Naive thymus-derived CD4-positive, alpha-beta T cell (primary cell): ENCODE data around the gene SNX13. TPM values are rescaled to one million over a fixed set of nuclear protein-coding genes. Genes with fewer than 3 reads are reported as not detected.

Experiments used
- ATAC-seq: fragments of 150-1000 bp; cut with Tn5 transposase; 2 replicates; pipeline ENCODE4 v1.10.0; 2021; ENCODE audit warnings: mild to moderate bottlenecking, moderate library complexity
- CTCF ChIA-PET: fragments of 350-600 bp; sonication (Branson Sonifier 250); formaldehyde crosslinking; loops from one replicate; lab custom pipeline; 2021; ENCODE audit warnings: antibody characterized with exemption; lab: Charles Lee
- POLR2A ChIA-PET: fragments of 350-600 bp; sonication (Branson Sonifier 250); formaldehyde crosslinking; loops from one replicate; lab custom pipeline; 2021; ENCODE audit warnings: antibody characterized with exemption, inconsistent platforms; lab: Charles Lee
- DNase-seq, 9 donors: peaks; one replicate each; pipeline versions ENCODE4 v3.0.0 to v3.0.0-alpha.2; 2020 to 2022; ENCODE audit warnings: mixed read lengths in 1 of 9
- H3K27ac ChIP-seq: one replicate; pipeline ENCODE4 v1.7.0; 2013; ENCODE audit warnings: mild to moderate bottlenecking, low read depth, low read length, moderate library complexity
- H3K27me3 ChIP-seq, 2 donors: one replicate each; pipeline ENCODE4 v1.7.0; 2013; ENCODE audit warnings: low read length in 2 of 2, mild to moderate bottlenecking in 2 of 2, moderate library complexity in 2 of 2; ENCODE audit not compliant: control insufficient read depth in 2 of 2, insufficient read depth in 2 of 2
- H3K36me3 ChIP-seq, 3 experiments: 1 replicate in 2 of 3; 2 replicates in 1 of 3; pipeline ENCODE4 v1.7.0; 2013; ENCODE audit warnings: low read length in 3 of 3, mild to moderate bottlenecking in 3 of 3, moderate library complexity in 1 of 3; ENCODE audit not compliant: insufficient read depth in 3 of 3, control insufficient read depth in 2 of 3
- H3K4me1 ChIP-seq, 2 donors: one replicate each; pipeline ENCODE4 v1.7.0; 2013; ENCODE audit warnings: low read length in 2 of 2, mild to moderate bottlenecking in 2 of 2, moderate library complexity in 1 of 2; ENCODE audit not compliant: control insufficient read depth in 2 of 2, insufficient read depth in 2 of 2
- H3K4me3 ChIP-seq: 2 replicates; pipeline ENCODE4 v1.7.0; 2013; ENCODE audit warnings: mild to moderate bottlenecking, low read length
- H3K9me3 ChIP-seq, 3 experiments: 1 replicate in 2 of 3; 2 replicates in 1 of 3; pipeline ENCODE4 v1.7.0; 2013; ENCODE audit warnings: low read length in 3 of 3; ENCODE audit not compliant: control insufficient read depth in 2 of 3
- H3K27ac Mint-ChIP-seq, 9 donors: one replicate each; pipeline ENCODE4 v1.8.0; 2020 to 2022; ENCODE audit warnings: mixed read lengths in 9 of 9, mild to moderate bottlenecking in 8 of 9, moderate library complexity in 5 of 9, inconsistent platforms in 2 of 9
- H3K27me3 Mint-ChIP-seq, 5 donors: one replicate each; pipeline ENCODE4 v1.8.0; 2021 to 2022; ENCODE audit warnings: mixed read lengths in 5 of 5, mild to moderate bottlenecking in 1 of 5
- H3K36me3 Mint-ChIP-seq, 5 donors: one replicate each; pipeline ENCODE4 v1.8.0; 2020 to 2022; ENCODE audit warnings: mixed read lengths in 5 of 5, mild to moderate bottlenecking in 3 of 5, inconsistent platforms in 1 of 5
- H3K4me1 Mint-ChIP-seq, 7 donors: one replicate each; pipeline ENCODE4 v1.8.0; 2020 to 2022; ENCODE audit warnings: mixed read lengths in 7 of 7, mild to moderate bottlenecking in 3 of 7, inconsistent platforms in 1 of 7
- H3K4me3 Mint-ChIP-seq, 10 donors: one replicate each; pipeline ENCODE4 v1.8.0; 2020 to 2022; ENCODE audit warnings: mild to moderate bottlenecking in 10 of 10, mixed read lengths in 10 of 10, moderate library complexity in 6 of 10, inconsistent platforms in 2 of 10
- H3K9me3 Mint-ChIP-seq, 11 donors: one replicate each; pipeline ENCODE4 v1.8.0; 2020 to 2022; ENCODE audit warnings: mixed read lengths in 11 of 11, mild to moderate bottlenecking in 4 of 11, inconsistent platforms in 1 of 11, moderate library complexity in 1 of 11
- intact Hi-C, 2 donors: fragments of 100-400 bp; cut with micrococcal nuclease; formaldehyde crosslinking; loops; one replicate each; pipeline ENCODE4 v1.15.1; 2023
- polyA plus RNA-seq, 2 donors: library from polyadenylated mRNA; unstranded; fragments of 300-500 nt; fragmentation: Illumina TruSeq; gene quantifications; one replicate each; pipeline ENCODE4 v1.2.3, GENCODE V29; 2021
- total RNA-seq, 6 experiments: library from RNA in 5 of 6; stranded (reverse) in 5 of 6; gene quantifications; 1 replicate in 5 of 6; 2 replicates in 1 of 6; pipeline ENCODE4 v1.2.3 and lab custom pipeline; 2021 to 2026

Gene SNX13
- total and polyA plus RNA-seq, 7 experiments from 2014 or later = 10.4 to 40.9 (median 28.5) TPM

GRCh38 chr7:17845197-17845547 is 95.1 kb downstream of the SNX13 start:
- no peak for DNase-seq
- no peaks in the 10 kb centered on the region for H3K27me3 ChIP-seq
- intact Hi-C loops = loop anchor here (2.0 to 5.0 kb wide), 3 partner anchors 14 to 97 kb away; partner anchors contain the start of gene SNX13 (in 1 of the 2)
- no peaks in the 10 kb centered on the region for H3K27me3 Mint-ChIP-seq
- H3K27ac ChIP-seq = no peak overlapping the region
- peaks cover 0 to 3% of the 10 kb centered on the region in 2 donors for H3K4me1 ChIP-seq
- H3K9me3 Mint-ChIP-seq = peaks cover 0 to 14% (median 0%) of the 10 kb centered on the region in 11 donors
- no peaks in the 10 kb centered on the region for H3K9me3 ChIP-seq
- H3K4me3 Mint-ChIP-seq = no peak overlapping the region
- H3K36me3 ChIP-seq = peaks cover 0 to 18% (median 0%) of the 10 kb centered on the region in 3 experiments
- ChIA-PET POLR2A (no interaction called here), CTCF (no interaction called here)
- peaks cover 25 to 80% (median 68%) of the 10 kb centered on the region in 5 donors for H3K36me3 Mint-ChIP-seq
- H3K4me1 Mint-ChIP-seq = peaks cover 9 to 40% (median 25%) of the 10 kb centered on the region in 7 donors
- ATAC-seq = no peak
- no peak overlapping the region for H3K27ac Mint-ChIP-seq
- no peak overlapping the region for H3K4me3 ChIP-seq

DNA sequence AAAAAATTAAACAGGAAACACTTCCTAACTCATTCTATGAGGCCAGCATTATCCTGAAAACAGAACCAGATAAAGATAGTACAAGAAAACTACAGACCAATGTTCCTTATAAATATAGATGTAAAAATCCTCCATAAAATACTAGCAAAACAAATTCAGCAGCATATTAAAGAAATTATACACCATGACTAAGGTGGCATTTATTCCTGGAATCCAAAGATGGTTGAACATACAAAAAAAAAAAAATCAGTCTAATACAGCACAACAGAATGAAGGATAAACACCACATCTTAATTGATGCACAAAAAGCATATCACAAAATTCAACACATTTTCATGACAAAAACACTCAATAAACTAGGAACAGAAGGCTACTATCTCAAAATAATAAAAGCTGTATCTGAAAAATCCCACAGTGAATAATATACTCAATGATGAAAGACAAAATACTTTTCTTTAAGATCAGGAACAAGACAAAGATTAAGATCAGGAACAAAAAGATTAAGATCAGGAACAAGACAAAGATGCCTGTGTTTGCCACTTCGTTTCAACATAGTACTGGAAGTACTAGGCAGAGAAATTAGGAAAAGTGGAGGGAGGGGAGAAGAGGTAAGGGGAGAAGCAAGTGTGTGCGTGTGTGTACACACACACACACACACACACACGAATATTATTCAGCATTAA is 95.6 kb downstream of the SNX13 start:
- no peak for DNase-seq
- peaks cover 0 to 3% of the 10 kb centered on the region in 2 donors for H3K4me1 ChIP-seq
- Mint-ChIP-seq H3K9me3 (peaks cover 0 to 14% (median 0%) of the 10 kb centered on the region in 11 donors), H3K4me1 (peaks cover 9 to 40% (median 25%) of the 10 kb centered on the region in 7 donors), H3K27ac (no peak overlapping the region), H3K27me3 (no peaks in the 10 kb centered on the region), H3K36me3 (peaks cover 25 to 83% (median 69%) of the 10 kb centered on the region in 5 donors), H3K4me3 (no peak overlapping the region)
- H3K27ac ChIP-seq = no peak overlapping the region
- no peak for ATAC-seq
- H3K36me3 ChIP-seq = peaks cover 0 to 21% (median 2%) of the 10 kb centered on the region in 3 experiments
- POLR2A ChIA-PET = no interaction called here
- H3K9me3 ChIP-seq = no peaks in the 10 kb centered on the region
- intact Hi-C loops = loop anchor here (2.0 to 5.0 kb wide), 3 partner anchors 14 to 98 kb away; partner anchors contain the start of gene SNX13 (in 1 of the 2)
- H3K27me3 ChIP-seq = no peaks in the 10 kb centered on the region
- no peak overlapping the region for H3K4me3 ChIP-seq
- CTCF ChIA-PET = no interaction called here

GRCh38 chr7:17844022-17844421 is 96.3 kb downstream of the SNX13 start:
- ATAC-seq = no peak
- no peak overlapping the region for H3K4me3 ChIP-seq
- H3K9me3 Mint-ChIP-seq = peaks cover 0 to 14% (median 0%) of the 10 kb centered on the region in 11 donors
- peak overlapping the region in 1 of 10 donors; percentile 3 for H3K4me3 Mint-ChIP-seq
- H3K27ac Mint-ChIP-seq = peak overlapping the region in 2 of 9 donors; percentile 32 to 38
- DNase-seq = no peak
- no peak overlapping the region for H3K27ac ChIP-seq
- H3K4me1 Mint-ChIP-seq = peaks cover 9 to 37% (median 25%) of the 10 kb centered on the region in 7 donors
- peaks cover 0 to 24% (median 3%) of the 10 kb centered on the region in 3 experiments for H3K36me3 ChIP-seq
- H3K4me1 ChIP-seq = peaks cover 0 to 3% of the 10 kb centered on the region in 2 donors
- POLR2A ChIA-PET = interaction anchor here (0.7 kb wide), 1 partner anchor 469 kb away, joined by 3 read pairs; no protein-coding TSS in a partner anchor
- intact Hi-C loops = loop anchor here in 1 of 2 donors (2.0 kb wide), 2 partner anchors 13 to 15 kb away; no protein-coding TSS in a partner anchor
- no peaks in the 10 kb centered on the region for H3K27me3 Mint-ChIP-seq
- CTCF ChIA-PET = no interaction called here
- no peaks in the 10 kb centered on the region for H3K9me3 ChIP-seq
- peaks cover 26 to 82% (median 68%) of the 10 kb centered on the region in 5 donors for H3K36me3 Mint-ChIP-seq
- H3K27me3 ChIP-seq = no peaks in the 10 kb centered on the region

GRCh38 chr7:17843041-17843440 is 97.3 kb downstream of the SNX13 start:
- H3K27me3 Mint-ChIP-seq = no peaks in the 10 kb centered on the region
- Histone ChIP-seq H3K9me3 (no peaks in the 10 kb centered on the region), H3K27ac (no peak overlapping the region), H3K4me1 (peaks cover 0 to 3% of the 10 kb centered on the region in 2 donors), H3K27me3 (no peaks in the 10 kb centered on the region), H3K36me3 (peaks cover 0 to 17% (median 3%) of the 10 kb centered on the region in 3 experiments), H3K4me3 (no peak overlapping the region)
- peak overlapping the region in 2 of 10 donors; percentile 4 to 19 for H3K4me3 Mint-ChIP-seq
- H3K27ac Mint-ChIP-seq = no peak overlapping the region
- H3K4me1 Mint-ChIP-seq = peaks cover 9 to 34% (median 25%) of the 10 kb centered on the region in 7 donors
- no peak for ATAC-seq
- POLR2A ChIA-PET = interaction anchor here (0.7 kb wide), 1 partner anchor 506 kb away, joined by 3 read pairs; no protein-coding TSS in a partner anchor
- peaks cover 0 to 14% (median 0%) of the 10 kb centered on the region in 11 donors for H3K9me3 Mint-ChIP-seq
- DNase-seq = no peak
- H3K36me3 Mint-ChIP-seq = peaks cover 23 to 80% (median 70%) of the 10 kb centered on the region in 5 donors
- CTCF ChIA-PET = no interaction called here
- intact Hi-C loops = no loop called here

DNA sequence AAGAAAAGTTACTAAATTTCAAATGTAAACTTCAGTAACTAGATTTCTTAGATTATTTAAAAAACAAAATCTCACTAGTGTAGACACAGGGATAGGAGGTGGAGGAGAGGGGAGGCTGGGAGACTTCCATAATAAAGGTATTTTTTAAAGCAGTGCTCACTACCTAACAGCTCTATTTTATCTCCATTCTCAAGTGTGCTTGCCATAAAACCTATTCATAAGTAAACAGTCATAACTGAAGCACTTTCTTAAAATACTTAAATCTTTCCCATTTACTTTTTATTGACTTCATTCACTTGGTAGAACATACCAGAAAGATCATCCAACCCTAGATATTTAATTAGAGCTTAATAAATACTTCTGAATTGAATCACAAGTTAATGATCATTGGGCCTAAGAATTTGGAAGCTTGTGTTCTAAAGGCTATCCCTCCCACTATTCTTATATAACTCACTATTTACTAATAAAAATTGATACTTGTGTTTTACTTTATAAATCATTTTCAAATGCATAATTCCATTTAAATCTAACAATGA is 107.4 kb downstream of the SNX13 start:
- H3K27me3 Mint-ChIP-seq = no peaks in the 10 kb centered on the region
- H3K27ac ChIP-seq = no peak overlapping the region
- ATAC-seq (no peak), DNase-seq (no peak)
- H3K27ac Mint-ChIP-seq = no peak overlapping the region
- H3K27me3 ChIP-seq = no peaks in the 10 kb centered on the region
- H3K9me3 ChIP-seq = no peaks in the 10 kb centered on the region
- intact Hi-C loops = no loop called here
- no peaks in the 10 kb centered on the region for H3K9me3 Mint-ChIP-seq
- H3K36me3 ChIP-seq = peaks cover 0 to 16% (median 0%) of the 10 kb centered on the region in 3 experiments
- no peaks in the 10 kb centered on the region for H3K4me1 Mint-ChIP-seq
- H3K4me3 ChIP-seq = no peak overlapping the region
- peaks cover 0 to 31% (median 10%) of the 10 kb centered on the region in 5 donors for H3K36me3 Mint-ChIP-seq
- H3K4me3 Mint-ChIP-seq = no peak overlapping the region
- POLR2A ChIA-PET = no interaction called here
- CTCF ChIA-PET = no interaction called here
- no peaks in the 10 kb centered on the region for H3K4me1 ChIP-seq

- no peaks in the 10 kb centered on the region for H3K9me3 ChIP-seq
- H3K4me1 ChIP-seq = no peaks in the 10 kb centered on the region
- peaks cover 0 to 13% (median 0%) of the 10 kb centered on the region in 3 experiments for H3K36me3 ChIP-seq
- H3K27me3 Mint-ChIP-seq = no peaks in the 10 kb centered on the region
- DNase-seq = no peak
- no peaks in the 10 kb centered on the region for H3K27me3 ChIP-seq
- intact Hi-C loops = no loop called here
- no peaks in the 10 kb centered on the region for H3K4me1 Mint-ChIP-seq
- H3K9me3 Mint-ChIP-seq = no peaks in the 10 kb centered on the region
- H3K4me3 ChIP-seq = no peak overlapping the region
- H3K4me3 Mint-ChIP-seq = no peak overlapping the region
- POLR2A ChIA-PET = no interaction called here
- no peak overlapping the region for H3K27ac Mint-ChIP-seq
- H3K36me3 Mint-ChIP-seq = peaks cover 0 to 35% (median 15%) of the 10 kb centered on the region in 5 donors
- no peak for ATAC-seq
- H3K27ac ChIP-seq = no peak overlapping the region
- CTCF ChIA-PET = no interaction called here
Measured at GRCh38 chr7:17832242-17832641, 108.1 kb downstream of the SNX13 start.
